SK-N-DZ (cell line): Measurements from ENCODE around the gene CNNM4.

ENCODE experiments used
- DNase-seq: peaks from one replicate; pipeline ENCODE4 v3.0.0-alpha.2; 2015; ENCODE audit warnings: low spot score

CNNM4 gene

GRCh38 chr2:96810783-96811192, 50.1 kb downstream of the CNNM4 start:
- DNase-seq, result no peak

DNA sequence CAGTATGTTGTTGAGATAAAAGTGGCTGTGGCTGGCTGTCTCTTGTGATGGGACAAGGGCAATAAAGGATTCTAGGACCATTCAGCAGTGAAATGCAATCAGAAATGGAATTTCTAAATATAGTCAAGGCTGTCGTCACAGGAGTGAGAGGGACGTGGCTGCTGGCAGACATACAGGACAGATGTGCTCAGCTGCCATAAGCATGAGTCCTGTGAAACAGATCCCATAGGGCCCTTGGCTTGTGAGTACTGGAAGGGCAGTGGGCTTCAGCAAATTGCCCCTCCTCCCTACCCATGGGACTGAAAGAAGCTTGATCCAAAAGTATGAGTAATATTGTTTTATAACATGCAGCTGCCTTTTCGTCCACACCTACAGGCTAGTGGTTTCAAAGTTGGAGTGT, 51.2 kb downstream of the CNNM4 start:
- DNase-seq, result no peak

- no peak for DNase-seq
Measured at GRCh38 chr2:96813656-96814055, 53.0 kb downstream of the CNNM4 start.

DNA sequence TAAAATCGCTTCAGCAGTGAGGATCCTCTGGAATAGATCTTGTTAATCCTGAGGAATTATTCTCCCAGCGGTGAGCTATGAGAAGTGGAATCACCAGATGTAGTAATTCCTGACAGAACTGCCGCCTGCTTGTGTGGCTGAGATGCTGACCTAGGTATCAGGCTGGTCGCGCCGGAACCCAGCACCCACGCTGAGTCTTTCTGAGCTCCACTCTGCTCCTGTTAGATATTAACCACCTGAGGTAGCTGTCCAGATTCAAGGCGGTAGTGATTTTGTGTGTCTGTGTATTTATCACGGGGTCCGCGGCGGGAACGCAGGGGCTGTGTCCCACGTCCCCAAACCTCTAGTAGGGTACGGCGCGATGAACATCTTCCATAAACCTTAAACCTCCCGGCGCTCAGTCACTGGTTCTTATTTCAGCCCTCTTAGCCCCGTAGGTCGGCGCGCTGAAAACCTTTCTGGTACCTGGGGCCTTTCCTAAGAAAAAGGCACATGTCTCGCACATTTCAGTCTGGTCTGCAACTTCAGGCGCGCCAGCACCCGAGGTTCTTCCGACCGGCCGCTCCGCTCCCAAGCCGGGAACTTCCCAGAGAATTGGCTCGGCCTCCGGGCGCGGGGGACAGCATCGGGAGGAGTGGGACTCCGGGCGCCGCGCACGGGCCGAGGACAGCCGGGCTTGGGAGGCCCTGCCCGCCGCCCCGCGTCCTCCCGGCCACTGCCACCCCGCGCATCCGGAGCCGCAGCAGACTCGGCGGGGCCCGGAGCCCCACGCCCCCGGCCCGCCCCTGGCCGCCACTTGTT, 54.8 kb downstream of the CNNM4 start:
- DNase-seq, result peak; percentile 51

DNA sequence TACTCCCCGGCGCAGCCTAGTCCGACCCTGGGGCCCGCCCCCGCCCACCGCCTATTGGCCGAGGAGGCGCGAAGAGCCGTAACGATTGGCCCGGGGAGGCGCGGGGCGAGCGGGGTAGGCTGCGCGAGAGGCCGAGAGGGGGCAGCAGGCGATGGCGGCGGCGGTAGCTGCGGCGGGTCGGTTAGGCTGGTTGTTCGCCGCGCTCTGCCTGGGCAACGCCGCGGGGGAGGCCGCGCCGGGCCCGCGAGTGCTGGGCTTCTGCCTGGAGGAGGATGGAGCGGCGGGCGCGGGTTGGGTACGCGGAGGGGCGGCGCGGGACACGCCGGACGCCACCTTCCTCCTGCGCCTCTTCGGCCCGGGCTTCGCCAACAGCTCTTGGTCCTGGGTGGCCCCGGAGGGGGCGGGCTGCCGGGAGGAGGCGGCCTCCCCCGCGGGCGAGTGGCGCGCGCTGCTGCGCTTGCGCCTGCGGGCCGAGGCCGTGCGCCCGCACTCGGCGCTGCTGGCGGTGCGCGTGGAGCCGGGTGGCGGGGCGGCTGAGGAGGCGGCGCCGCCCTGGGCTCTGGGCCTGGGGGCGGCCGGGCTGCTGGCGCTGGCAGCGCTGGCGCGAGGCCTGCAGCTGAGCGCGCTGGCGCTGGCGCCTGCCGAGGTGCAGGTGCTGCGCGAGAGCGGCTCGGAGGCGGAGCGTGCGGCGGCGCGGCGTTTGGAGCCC, 55.6 kb downstream of the CNNM4 start, which contains the start of gene CNNM3:
Gene CNNM3 (plus strand): TSS at position 142 of the 709 bp plus-strand sequence. CDS start 10 bp downstream, at position 152.
- peak; percentile 93 for DNase-seq

DNA sequence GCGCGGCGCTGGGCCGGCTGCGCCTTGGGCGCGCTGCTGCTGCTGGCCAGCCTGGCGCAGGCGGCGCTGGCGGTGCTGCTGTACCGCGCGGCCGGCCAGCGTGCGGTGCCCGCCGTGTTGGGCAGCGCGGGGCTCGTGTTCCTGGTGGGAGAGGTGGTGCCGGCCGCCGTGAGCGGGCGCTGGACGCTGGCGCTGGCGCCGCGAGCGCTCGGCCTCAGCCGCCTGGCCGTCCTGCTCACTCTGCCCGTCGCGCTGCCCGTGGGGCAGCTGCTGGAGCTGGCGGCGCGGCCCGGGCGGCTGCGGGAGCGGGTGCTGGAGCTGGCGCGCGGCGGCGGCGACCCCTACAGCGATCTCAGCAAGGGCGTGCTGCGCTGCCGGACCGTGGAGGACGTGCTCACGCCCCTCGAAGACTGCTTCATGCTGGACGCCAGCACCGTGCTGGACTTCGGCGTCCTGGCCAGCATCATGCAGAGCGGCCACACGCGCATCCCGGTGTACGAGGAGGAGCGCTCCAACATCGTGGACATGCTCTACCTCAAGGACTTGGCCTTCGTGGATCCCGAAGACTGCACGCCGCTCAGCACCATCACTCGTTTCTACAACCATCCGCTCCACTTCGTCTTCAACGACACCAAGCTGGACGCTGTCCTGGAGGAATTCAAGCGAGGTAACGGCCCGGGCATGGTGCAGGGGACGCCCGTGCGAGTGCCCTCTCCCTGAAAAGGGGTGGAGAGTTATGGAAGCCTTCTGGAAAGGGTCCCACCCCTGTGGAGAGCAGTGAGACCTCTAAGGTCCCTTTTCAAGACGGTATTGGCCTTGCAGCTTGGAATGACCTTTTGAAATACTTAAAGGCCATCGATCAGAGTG, 56.4 kb downstream of the CNNM4 start:
- no peak for DNase-seq

- no peak for DNase-seq
Measured at GRCh38 chr2:96817882-96818281, 57.2 kb downstream of the CNNM4 start.

- no peak for DNase-seq
Measured at GRCh38 chr2:96819128-96819875, 58.6 kb downstream of the CNNM4 start.

DNA sequence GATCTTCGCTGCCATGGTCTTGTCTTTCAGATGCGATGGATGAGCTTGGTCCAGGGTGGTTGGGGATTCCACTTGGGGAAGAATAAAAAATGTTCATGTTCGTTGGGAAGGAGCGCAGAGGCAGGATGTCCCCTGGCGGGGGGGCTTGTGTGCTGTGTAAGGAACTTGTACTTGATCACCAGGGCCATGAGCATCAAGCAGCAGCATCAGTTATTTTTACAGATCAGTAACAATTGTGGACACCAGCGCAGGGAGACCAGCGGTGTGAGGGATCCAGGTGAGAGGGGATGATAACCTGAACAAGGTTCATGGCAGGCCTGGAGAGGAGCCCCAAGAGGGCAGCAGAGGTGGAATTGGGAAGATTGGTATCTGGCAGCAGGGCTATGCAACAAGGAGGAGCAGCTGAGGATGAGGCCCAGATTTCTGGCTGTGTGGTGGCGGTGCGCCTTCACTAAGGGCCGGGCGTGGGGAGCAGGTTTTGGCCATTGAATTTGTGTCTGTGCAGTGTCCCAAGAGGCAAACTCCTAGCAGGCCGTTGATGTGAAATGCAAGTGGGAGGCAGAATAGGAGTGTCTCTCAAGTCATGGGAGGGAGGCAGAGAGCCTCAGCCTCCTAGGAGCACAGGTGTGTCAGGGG, 59.3 kb downstream of the CNNM4 start:
- DNase-seq, result no peak

DNA sequence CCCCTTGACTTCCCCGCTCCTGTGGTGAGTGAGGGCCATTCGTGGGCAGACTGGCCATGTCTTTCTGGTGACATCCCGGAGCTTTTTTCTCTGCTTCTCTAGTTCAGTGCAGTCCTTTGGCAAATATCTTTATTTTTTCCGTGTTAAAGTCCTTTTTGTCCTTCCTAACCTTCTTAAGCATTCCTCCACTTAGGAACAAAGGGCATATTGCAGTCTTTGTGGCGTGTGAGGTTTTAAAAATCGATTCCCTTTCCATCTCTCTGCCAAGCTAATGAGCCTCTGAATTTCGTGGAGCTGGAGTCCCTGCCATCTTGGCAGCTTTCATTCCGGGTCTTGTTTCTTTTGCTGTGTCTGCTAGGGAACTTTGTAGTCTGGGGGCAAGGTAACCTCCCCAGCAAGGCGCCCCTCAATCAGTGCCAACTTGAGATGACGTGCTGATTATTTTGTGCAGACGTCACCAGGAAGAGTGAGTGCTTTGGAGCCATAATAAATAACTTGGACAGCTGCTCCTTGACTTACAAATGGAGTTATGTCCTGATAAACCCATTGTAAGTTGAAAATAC, 60.5 kb downstream of the CNNM4 start:
- no peak for DNase-seq

- DNase-seq, result no peak
Measured at GRCh38 chr2:96822786-96823185, 62.1 kb downstream of the CNNM4 start.

DNA sequence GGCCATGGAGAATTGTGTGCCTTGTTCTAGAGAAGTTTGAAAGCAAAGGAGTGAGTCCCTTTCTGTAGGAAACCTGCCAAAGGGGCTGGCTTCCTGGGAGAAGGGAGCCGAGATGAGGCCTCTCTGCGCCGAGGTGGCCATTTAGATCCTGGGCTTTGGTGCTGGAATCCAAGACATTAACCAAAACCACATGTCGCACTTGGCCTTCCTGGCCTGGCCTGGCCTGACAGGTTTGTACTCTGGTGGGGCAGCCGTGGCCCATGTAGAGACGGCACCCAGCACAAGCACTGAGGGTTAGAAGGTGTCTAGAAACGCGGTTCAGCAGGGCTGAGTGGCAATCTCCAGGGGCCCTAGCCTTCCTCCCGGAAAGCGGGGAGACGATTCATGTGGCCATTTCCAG, 62.5 kb downstream of the CNNM4 start:
- DNase-seq, result no peak

GRCh38 chr2:96824079-96824870, 63.6 kb downstream of the CNNM4 start:
- no peak for DNase-seq

DNA sequence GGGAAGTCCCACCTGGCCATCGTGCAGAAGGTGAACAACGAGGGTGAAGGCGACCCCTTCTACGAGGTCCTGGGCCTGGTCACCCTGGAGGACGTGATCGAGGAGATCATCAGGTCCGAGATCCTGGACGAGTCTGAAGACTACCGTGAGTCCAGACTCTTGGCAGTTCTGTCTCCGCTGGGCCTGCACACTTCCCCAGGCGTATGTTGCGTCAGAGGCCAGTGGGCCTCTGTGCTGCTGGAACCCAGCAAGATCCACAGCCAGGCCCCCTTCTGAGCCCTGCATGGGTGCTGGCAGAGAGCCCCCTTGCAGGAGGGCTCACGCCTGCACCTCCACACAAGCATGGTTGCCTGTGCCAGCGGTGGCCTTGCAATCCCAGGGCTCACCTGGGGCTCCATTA, 64.4 kb downstream of the CNNM4 start:
- DNase-seq, result no peak

- DNase-seq, result no peak
Measured at GRCh38 chr2:96826546-96827278, 66.0 kb downstream of the CNNM4 start.

- DNase-seq, result no peak
Measured at GRCh38 chr2:96828436-96828835, 67.7 kb downstream of the CNNM4 start.

DNA sequence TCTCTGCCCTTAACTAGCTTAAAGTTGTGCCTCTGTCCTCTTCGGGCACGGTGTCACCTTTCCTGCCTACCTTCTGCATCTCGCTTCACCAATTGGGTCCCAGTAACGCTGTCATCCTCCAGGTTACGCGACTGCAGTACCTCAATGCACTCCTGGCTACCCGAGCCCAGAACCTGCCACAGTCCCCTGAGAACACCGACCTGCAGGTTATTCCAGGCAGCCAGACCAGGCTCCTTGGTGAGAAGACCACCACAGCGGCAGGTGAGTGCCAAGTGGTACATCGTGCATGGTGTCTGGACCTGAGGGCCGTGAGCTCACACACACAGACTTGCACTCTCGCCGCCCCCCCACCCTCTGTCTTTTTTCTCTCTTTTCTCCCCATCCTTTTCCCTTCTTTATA, 68.2 kb downstream of the CNNM4 start:
- no peak for DNase-seq

- DNase-seq, result no peak
Measured at GRCh38 chr2:96830044-96830562, 69.4 kb downstream of the CNNM4 start.

DNA sequence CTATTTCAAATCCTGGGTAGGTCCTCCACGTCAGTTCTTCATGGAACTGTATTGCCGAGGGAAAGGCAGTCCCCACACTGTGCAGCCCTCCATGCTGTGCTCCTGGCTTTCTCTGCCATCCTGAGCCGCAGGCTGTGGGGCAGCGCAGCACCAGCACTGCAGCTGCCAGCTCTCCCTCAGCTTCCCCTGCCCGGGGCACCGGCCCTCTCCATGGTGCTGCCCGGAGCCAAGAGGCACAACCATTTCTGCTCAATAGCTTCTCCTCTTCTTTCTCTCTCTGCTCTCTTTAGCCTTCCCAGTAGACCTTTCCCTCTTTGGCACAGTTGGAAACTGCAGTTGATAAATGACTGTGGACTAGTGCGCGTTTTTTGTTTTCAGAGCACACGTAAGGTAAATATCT, 71.0 kb downstream of the CNNM4 start:
- DNase-seq, result no peak
